K562 (cell line): ENCODE data around the gene TMEM209. TPM values are rescaled to one million over a fixed set of nuclear protein-coding genes. Genes with fewer than 3 reads are reported as not detected.
A peak's percentile ranks its signal among the peaks of the same experiment; 100 is the strongest.

Source experiments
- CSDE1 ChIP-seq, 2 experiments: fragments of 450-650 bp; IDR thresholded peaks; 2 replicates each; pipeline ENCODE4 v1.6.1; 2016; ENCODE audit warnings: mild to moderate bottlenecking in 1 of 2
- HDAC2 ChIP-seq: fragments of 450-650 bp; IDR thresholded peaks from 2 replicates; pipeline ENCODE4 v1.6.1; 2016; ENCODE audit warnings: mild to moderate bottlenecking
- KDM1A ChIP-seq, 2 experiments: fragments of 450-650 bp; IDR thresholded peaks; 2 replicates each; pipeline ENCODE4 v1.6.1; 2016; ENCODE audit warnings: mild to moderate bottlenecking in 2 of 2
- KDM2B ChIP-seq: fragments of 250-450 bp; sonication (Bioruptor Pico); IDR thresholded peaks from 2 replicates; pipeline ENCODE4 v1.8.0; 2021; ENCODE audit warnings: mild to moderate bottlenecking, moderate library complexity
- NFATC3 ChIP-seq: fragments of 450-650 bp; IDR thresholded peaks from 2 replicates; pipeline ENCODE4 v1.6.1; 2017; ENCODE audit warnings: mild to moderate bottlenecking
- PHF20 ChIP-seq: fragments of 450-650 bp; IDR thresholded peaks from 2 replicates; pipeline ENCODE4 v1.6.1; 2018; ENCODE audit not compliant: partially characterized antibody
- TBP ChIP-seq: optimal IDR thresholded peaks from 2 replicates; pipeline ENCODE3; 2011; ENCODE audit warnings: low read depth, low read length, improper control_type of control experiment
- ZFP30 ChIP-seq: fragments of 250-450 bp; sonication (Bioruptor Pico); IDR thresholded peaks from 2 replicates; pipeline ENCODE4 v1.8.0; 2022; ENCODE audit warnings: moderate library complexity, mild to moderate bottlenecking, inconsistent platforms, borderline replicate concordance
- ZFX ChIP-seq: sonication (generic); formaldehyde crosslinking; IDR thresholded peaks from 2 replicates; pipeline ENCODE4 v1.8.0; 2022; ENCODE audit warnings: mild to moderate bottlenecking, missing genetic modification reagents, moderate library complexity
- ZNF764 ChIP-seq: fragments of 250-450 bp; sonication (Bioruptor Pico); IDR thresholded peaks from 2 replicates; pipeline ENCODE4 v1.4.0; 2020; ENCODE audit warnings: low read depth, mild to moderate bottlenecking, moderate library complexity
- ZNF830 ChIP-seq: fragments of 250-450 bp; sonication (Bioruptor Pico); IDR thresholded peaks from 2 replicates; pipeline ENCODE4 v1.5.0; 2021; ENCODE audit warnings: mild to moderate bottlenecking
- polyA plus RNA-seq, 8 experiments: library from polyadenylated mRNA; depleted of rRNA in 4 of 8; stranded (reverse) in 5 of 8; unstranded in 3 of 8; fragments of >200 nt; fragmentation: Nextera tagmentation in 2 of 8; fragmentation: Illumina TruSeq in 1 of 8; extraction: Ambion mirVana in 2 of 8; extraction: Trizol in 1 of 8; gene quantifications; 2 replicates each; pipeline versions ENCODE4 v1.2.1 to v1.2.3, GENCODE V29; 2011 to 2014; ENCODE audit warnings: inconsistent platforms in 1 of 8, missing spikeins in 1 of 8
- total RNA-seq, 7 experiments: library from RNA; depleted of rRNA in 6 of 7; stranded (reverse); fragments of >200 nt in 6 of 7; fragmentation: Illumina TruSeq in 2 of 7; extraction: Trizol in 2 of 7; gene quantifications; 2 replicates each; pipeline versions ENCODE4 v1.2.1 to v1.2.3, GENCODE V29; 2011 to 2021; ENCODE audit warnings: low replicate concordance in 1 of 7
- TF ChIP-seq, protein P1 (sequence below): fragments of 450-650 bp; IDR thresholded peaks from 2 replicates; pipeline ENCODE4 v1.6.1; 2014; ENCODE audit warnings: low read depth, mild to moderate bottlenecking, moderate library complexity, borderline replicate concordance
- TF ChIP-seq, protein P2 (sequence below): sonication (generic); formaldehyde crosslinking; IDR thresholded peaks from 2 replicates; pipeline ENCODE4 v1.8.0; 2023; ENCODE audit warnings: mild to moderate bottlenecking, missing genetic modification reagents
- TF ChIP-seq, protein P3 (sequence below): fragments of 450-650 bp; formaldehyde crosslinking; IDR thresholded peaks from 2 replicates; pipeline ENCODE4 v1.4.0; 2020; ENCODE audit warnings: mild to moderate bottlenecking
- TF ChIP-seq, protein P4 (sequence below), 2 experiments: fragments of 450-650 bp in 1 of 2; IDR thresholded peaks; 2 replicates each; pipeline ENCODE4 v1.6.1; 2011 to 2017; ENCODE audit warnings: low read depth in 2 of 2, antibody characterized with exemption in 1 of 2, borderline replicate concordance in 1 of 2, low read length in 1 of 2, mild to moderate bottlenecking in 1 of 2, mixed read lengths in 1 of 2; ENCODE audit not compliant: control insufficient read depth in 1 of 2

TMEM209 gene
- total and polyA plus RNA-seq, 9 of the 15 experiments (the other 6 are each of a cell fraction or from before 2014, with no cell fraction given): 36.8 to 116 (median 76.6) TPM

DNA sequence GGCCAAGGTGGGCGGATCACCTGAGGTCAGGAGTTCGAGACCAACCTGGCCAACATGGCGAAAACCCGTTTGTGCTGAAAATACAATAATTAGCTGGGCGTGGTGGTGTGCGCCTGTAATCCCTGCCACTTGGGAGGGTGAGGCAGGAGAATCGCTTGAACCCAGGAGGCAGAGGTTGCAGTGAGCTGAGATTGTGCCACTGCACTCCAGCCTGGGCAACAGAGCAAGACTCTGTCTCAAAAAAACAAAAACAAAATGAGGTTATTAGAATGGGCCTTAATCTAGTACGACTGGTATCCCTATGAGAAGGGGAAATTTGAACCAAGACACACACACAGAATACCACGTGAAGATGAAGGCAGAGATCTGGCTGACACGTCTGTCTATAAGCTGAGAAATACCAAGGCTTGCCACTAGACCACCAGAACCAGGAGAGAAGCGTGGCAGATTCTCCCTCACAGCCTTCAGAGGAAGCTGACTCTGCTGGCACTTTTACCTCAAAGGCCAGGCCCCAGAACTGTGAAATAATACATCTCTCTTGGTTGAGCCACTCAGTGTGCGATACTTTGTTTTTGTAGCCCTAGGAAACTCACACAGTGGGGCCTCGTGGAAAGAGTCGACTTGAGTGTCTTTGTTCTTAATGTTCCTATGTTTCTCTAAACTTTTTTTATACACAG, 59.6 kb downstream of the TMEM209 start (continued):
- TF ChIP-seq, protein P1, sequence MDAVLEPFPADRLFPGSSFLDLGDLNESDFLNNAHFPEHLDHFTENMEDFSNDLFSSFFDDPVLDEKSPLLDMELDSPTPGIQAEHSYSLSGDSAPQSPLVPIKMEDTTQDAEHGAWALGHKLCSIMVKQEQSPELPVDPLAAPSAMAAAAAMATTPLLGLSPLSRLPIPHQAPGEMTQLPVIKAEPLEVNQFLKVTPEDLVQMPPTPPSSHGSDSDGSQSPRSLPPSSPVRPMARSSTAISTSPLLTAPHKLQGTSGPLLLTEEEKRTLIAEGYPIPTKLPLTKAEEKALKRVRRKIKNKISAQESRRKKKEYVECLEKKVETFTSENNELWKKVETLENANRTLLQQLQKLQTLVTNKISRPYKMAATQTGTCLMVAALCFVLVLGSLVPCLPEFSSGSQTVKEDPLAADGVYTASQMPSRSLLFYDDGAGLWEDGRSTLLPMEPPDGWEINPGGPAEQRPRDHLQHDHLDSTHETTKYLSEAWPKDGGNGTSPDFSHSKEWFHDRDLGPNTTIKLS: no peak
- TF ChIP-seq, protein P2, sequence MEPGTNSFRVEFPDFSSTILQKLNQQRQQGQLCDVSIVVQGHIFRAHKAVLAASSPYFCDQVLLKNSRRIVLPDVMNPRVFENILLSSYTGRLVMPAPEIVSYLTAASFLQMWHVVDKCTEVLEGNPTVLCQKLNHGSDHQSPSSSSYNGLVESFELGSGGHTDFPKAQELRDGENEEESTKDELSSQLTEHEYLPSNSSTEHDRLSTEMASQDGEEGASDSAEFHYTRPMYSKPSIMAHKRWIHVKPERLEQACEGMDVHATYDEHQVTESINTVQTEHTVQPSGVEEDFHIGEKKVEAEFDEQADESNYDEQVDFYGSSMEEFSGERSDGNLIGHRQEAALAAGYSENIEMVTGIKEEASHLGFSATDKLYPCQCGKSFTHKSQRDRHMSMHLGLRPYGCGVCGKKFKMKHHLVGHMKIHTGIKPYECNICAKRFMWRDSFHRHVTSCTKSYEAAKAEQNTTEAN (CRISPR knock-in tag): no peak
- TF ChIP-seq ZFP30 (CRISPR knock-in tag) (no peak), ZNF764 (no peak), ZNF830 (no peak), CSDE1 (IDR thresholded peaks at IDR 0.05) (no peak), ZFX (CRISPR knock-in tag) (peak; percentile 29; the same call in 1 of the 2 replicates), HDAC2 (no peak), KDM2B (CRISPR knock-in tag) (no peak), PHF20 (peak; percentile 20), TBP (no peak), KDM1A (IDR thresholded peaks at IDR 0.05) (0 out of 4 replicates have a peak, but pooled peaks of 1 of the 2 experiments have one; percentile 29), NFATC3 (no peak)
- TF ChIP-seq, protein P3, sequence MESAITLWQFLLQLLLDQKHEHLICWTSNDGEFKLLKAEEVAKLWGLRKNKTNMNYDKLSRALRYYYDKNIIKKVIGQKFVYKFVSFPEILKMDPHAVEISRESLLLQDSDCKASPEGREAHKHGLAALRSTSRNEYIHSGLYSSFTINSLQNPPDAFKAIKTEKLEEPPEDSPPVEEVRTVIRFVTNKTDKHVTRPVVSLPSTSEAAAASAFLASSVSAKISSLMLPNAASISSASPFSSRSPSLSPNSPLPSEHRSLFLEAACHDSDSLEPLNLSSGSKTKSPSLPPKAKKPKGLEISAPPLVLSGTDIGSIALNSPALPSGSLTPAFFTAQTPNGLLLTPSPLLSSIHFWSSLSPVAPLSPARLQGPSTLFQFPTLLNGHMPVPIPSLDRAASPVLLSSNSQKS (CRISPR knock-in tag): no peak
- TF ChIP-seq, protein P4, sequence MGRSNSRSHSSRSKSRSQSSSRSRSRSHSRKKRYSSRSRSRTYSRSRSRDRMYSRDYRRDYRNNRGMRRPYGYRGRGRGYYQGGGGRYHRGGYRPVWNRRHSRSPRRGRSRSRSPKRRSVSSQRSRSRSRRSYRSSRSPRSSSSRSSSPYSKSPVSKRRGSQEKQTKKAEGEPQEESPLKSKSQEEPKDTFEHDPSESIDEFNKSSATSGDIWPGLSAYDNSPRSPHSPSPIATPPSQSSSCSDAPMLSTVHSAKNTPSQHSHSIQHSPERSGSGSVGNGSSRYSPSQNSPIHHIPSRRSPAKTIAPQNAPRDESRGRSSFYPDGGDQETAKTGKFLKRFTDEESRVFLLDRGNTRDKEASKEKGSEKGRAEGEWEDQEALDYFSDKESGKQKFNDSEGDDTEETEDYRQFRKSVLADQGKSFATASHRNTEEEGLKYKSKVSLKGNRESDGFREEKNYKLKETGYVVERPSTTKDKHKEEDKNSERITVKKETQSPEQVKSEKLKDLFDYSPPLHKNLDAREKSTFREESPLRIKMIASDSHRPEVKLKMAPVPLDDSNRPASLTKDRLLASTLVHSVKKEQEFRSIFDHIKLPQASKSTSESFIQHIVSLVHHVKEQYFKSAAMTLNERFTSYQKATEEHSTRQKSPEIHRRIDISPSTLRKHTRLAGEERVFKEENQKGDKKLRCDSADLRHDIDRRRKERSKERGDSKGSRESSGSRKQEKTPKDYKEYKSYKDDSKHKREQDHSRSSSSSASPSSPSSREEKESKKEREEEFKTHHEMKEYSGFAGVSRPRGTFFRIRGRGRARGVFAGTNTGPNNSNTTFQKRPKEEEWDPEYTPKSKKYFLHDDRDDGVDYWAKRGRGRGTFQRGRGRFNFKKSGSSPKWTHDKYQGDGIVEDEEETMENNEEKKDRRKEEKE (IDR thresholded peaks at IDR 0.05; ENCODE audit: borderline replicate concordance in 1 of 2, control insufficient read depth in 1 of 2, low read depth in 2 of 2, low read length in 1 of 2): no peak
